GM18909 (cell line): Measurements from ENCODE around the gene RFNG.

Source experiments
- ATAC-seq: cut with Tn5 transposase; IDR thresholded peaks from one replicate; pipeline ENCODE4 v1.9.1; 2021; ENCODE audit warnings: mild to moderate bottlenecking; ENCODE audit not compliant: unreplicated experiment, poor library complexity

RFNG gene

GRCh38 chr17:82007228-82007494 lies 44.5 kb downstream of the RFNG start:
- no peak for ATAC-seq

DNA sequence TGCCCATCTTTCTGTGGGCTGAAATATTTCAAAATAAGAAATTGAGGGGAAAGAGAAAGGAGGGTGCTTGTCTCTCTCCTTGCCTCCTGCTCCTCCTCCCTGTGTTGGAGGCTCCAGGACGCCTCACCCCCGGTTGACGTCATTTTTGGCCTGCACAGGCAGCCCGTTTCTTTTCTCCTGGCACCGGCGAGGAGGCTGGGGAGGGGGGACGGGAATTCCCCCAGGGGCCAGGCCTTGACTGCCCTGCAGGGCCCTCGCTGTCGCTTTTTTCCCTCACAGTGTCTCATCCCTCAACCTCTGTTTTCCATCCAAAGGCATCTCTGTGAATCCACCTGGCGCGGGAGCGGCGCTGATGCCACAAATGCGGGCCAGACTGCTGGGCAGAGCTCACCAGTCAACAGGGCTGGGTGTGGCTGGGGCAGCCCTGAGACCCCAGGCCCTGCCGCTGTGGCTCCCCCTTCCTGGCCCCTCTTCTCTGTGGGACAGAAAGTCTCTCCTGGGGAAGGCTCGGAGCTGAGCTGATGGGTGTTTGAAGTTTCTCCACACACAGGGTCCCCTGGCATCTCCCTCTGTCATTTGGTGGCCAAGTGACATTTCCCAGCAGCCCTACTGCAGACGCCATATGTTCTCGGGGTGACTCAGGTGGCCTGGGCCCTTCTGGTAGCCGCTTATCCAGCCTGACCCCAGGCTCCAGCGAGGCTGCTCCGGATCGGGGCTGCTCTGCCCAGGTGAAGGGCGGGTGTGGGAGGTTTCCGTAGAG lies 45.0 kb downstream of the RFNG start:
- ATAC-seq: no peak

DNA sequence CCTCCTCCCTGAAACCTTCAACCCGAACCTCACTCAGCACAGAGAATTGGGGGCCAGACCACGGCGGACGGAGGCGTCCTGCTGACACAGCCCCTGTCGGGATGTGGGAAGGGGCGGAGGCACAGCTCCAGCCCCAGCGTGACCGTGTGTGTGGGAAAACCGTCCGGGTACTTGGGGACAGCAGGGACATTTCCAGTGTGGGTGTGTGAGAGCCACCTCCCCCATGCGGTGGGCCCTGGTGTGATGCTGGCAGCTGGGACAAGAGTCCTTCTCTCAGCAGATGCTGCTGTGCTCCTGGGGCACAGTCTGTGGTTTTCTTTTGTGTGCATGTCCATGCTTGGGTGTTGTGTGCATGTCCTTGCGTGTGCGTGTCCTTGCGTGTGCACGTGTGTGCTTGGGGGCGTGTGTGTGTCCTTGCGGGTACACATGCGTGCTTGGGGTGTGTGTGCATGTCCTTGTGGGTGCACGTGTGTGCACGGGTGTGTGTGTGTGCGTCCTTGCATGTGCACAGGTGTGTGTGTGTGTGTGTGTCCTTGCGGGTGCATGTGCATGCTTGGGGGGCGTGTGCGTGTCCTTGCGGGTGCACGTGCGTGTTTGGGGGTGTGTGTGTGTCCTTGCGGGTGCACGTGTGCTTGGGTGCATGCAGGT lies 45.8 kb downstream of the RFNG start:
- no peak for ATAC-seq

DNA sequence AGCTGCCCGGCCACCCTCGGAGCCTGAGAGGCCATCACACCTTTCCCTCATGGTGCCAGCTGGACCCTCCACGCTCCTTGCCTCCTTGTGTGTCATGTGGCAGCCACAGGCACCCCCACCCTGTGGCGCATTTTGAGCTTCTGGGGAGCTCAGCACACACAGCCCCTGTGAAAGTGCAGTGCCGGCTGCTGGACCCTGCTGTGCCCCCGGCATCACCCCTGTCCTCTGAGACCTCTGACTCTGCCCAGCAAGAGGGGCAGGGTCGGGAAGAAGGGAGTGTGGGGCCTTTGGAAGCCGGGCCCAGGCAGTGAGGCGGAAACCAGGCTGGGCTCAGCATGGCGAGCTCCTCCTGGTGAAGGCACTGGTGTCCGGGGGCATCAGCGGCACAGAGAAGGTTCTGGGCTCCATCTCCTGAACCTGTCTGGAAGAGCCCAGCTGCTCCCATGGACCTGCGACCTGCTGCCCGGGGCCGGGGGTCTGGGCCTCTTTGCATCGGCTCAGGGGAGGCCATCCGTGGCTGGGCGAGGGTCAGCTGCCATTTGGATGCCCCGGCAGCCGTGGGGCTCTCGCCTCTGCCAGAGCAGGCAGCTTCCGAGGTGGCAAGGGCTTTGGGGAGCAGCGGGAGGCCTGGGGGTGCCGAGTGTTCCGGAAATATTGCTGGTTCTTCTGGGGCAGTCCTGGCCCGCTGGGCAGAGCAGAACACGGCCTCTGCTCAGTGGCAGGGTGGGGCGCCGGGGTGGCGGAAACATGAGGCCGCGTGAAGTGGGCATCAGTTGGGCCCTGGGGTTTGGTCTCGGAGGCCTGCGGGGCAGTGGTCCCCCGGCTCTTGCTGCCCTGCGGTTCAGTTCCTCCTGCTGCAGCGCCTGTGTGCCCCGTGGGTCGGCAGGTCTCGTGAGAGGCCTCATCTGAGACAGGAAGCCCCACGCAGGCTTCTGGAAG lies 46.8 kb downstream of the RFNG start:
- no peak for ATAC-seq

- no peak for ATAC-seq
Observed at GRCh38 chr17:82003411-82004381, 47.9 kb downstream of the RFNG start.

DNA sequence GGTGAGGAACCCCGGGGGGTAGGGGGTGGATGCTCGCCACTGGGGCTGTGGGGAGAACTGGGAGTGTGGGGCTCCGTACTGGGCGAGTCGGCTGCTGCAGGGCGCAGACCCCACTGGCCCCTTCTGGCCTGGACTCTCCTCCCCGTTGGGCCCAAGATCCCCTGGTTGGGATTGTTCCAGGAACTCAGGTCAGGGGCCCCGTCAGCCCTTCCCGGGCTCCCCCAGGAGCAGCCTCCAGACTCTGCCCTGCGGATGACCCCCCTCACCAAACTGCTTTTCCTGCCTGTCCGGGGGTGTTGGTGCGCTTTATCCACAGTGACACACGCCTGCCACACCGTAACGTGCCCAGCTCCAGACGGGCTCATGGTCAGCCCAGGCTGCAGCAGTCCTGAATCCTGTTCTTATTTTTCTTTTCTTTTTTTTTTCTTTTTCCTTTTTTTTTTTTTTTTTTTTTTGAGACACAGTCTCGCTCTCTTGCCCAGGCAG lies 50.0 kb downstream of the RFNG start:
- no peak for ATAC-seq

DNA sequence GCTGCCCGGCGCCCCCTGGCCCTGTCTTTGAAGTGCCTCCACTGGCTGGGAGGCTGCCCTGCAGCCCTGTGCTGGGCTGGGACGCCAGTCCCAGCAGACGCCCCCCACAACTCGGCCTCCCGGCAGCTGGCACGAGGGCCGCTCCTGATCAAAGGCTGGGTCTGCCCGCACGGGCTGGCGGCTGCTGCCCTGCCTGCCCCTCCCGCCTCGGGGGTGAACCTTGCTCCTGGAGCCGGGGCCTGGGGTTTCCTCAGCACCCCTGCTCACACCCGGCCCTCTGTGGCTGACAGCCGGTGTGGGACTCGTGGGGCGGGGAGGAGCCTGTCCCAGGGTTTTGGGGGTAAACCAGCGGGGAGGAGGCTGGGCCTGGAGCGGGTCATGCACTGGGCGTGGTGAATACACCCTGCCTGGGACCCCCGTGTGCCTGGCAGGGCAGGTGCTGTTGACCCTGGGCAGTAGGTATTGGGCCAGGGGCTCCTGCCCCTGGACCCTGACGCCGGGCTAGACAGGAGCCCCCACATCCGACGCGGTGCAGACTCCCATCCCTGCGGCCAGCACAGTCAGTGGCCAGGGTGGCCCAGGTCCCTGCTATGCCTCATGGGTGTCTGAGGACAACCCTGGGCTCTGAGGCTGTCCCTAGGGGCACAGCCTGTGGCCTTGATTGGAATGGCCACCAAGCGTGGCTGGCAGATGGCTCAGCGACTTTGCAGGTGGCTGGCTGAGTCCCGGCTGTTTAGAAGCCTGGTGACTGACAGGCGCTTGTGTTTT lies 50.6 kb downstream of the RFNG start:
- ATAC-seq: no peak

GRCh38 chr17:81999976-82000802 lies 51.4 kb downstream of the RFNG start:
- no peak for ATAC-seq

DNA sequence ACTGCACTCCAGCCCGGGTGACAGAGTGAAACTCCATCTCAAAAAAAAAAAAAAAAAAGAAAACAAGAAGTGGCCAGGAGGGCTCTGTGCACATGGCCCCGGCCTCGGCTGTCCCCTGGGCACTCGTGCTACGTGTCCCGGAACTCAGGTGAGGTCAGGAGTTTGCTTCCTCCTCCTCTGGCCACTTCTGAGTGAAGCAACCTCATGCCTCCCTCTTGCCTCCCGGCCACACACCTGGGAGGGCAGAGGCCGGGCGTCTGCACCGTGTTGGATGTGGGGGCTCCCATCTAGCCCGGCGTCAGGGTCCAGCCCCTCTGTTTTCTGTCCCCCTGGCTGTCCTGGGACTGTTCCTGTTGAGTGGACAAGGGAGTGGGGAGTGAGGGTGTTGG lies 52.0 kb downstream of the RFNG start:
- ATAC-seq: no peak

DNA sequence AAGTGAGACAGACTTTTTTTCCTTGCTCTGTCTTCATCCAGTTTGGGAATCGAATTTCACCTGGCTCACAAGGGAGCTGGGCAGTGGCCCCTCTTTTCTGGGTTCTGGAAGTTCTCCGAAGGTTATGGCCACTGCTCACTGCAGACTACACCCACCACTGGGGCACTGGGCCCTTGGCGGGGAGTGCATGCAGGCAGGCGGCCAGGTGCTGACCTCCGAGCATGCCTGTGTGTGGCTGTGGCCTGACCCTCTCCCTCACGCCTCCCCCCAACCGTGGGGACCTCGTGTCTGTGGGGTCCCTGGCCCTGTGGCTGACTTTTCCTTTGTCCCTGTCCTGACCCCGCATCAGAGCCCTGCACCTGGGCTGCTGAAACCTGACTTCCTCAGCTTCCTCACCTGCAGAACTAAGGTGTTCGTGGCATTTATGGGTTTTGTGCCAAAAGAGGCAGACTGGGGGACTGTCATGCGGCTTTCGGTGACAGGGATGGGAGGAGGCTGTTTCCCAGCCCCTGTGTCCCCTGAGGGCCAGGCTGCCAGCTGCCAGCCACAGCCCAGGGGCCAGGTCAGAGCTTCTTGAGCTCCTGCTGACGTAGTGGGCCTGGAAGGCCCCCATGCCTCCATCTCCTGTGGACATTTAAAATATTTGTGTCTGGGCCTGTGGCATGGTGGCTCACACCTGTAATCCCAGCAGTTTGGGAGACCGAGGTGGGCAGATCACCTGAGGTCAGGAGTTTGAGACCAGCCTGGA lies 52.7 kb downstream of the RFNG start:
- no peak for ATAC-seq

GRCh38 chr17:81998212-81998611 lies 53.4 kb downstream of the RFNG start:
- no peak for ATAC-seq
